WTC11 (cell line): Measurements from ENCODE around the gene FBN3.

Source experiments
- CREM ChIP-seq: sonication (generic); formaldehyde crosslinking; IDR thresholded peaks from 2 replicates; pipeline ENCODE4 v1.8.1; 2022; ENCODE audit warnings: mild to moderate bottlenecking, missing genetic modification reagents, moderate library complexity
- FOXP1 ChIP-seq: sonication (generic); formaldehyde crosslinking; IDR thresholded peaks from 2 replicates; pipeline ENCODE4 v1.8.0; 2022; ENCODE audit warnings: missing genetic modification reagents, mild to moderate bottlenecking, moderate library complexity, borderline replicate concordance
- NR1H2 ChIP-seq: sonication (generic); formaldehyde crosslinking; IDR thresholded peaks from 2 replicates; pipeline ENCODE4 v1.9.0; 2021; ENCODE audit warnings: mild to moderate bottlenecking, moderate library complexity, missing genetic modification reagents
- NR2C2 ChIP-seq: sonication (generic); formaldehyde crosslinking; IDR thresholded peaks from 2 replicates; pipeline ENCODE4 v1.8.0; 2022; ENCODE audit warnings: mild to moderate bottlenecking, missing genetic modification reagents
- TEAD4 ChIP-seq: sonication (generic); formaldehyde crosslinking; IDR thresholded peaks from 2 replicates; pipeline ENCODE4 v1.8.0; 2022; ENCODE audit warnings: mild to moderate bottlenecking, missing genetic modification reagents
- ZNF232 ChIP-seq: sonication (generic); formaldehyde crosslinking; IDR thresholded peaks from 2 replicates; pipeline ENCODE4 v1.8.0; 2022; ENCODE audit warnings: mild to moderate bottlenecking, missing genetic modification reagents
- TF ChIP-seq, protein P1 (sequence below): sonication (generic); formaldehyde crosslinking; IDR thresholded peaks from 2 replicates; pipeline ENCODE4 v1.8.0; 2022; ENCODE audit warnings: mild to moderate bottlenecking, missing genetic modification reagents
- TF ChIP-seq, protein P2 (sequence below): fragments of 200-600 bp; IDR thresholded peaks from 2 replicates; pipeline ENCODE4 v1.8.0; 2022; ENCODE audit warnings: antibody characterized with exemption
- TF ChIP-seq, protein P3 (sequence below): sonication (generic); formaldehyde crosslinking; conservative IDR thresholded peaks from 2 replicates; pipeline ENCODE4 v1.8.1; 2023; ENCODE audit warnings: mild to moderate bottlenecking, low read depth, missing genetic modification reagents, moderate library complexity

DNA sequence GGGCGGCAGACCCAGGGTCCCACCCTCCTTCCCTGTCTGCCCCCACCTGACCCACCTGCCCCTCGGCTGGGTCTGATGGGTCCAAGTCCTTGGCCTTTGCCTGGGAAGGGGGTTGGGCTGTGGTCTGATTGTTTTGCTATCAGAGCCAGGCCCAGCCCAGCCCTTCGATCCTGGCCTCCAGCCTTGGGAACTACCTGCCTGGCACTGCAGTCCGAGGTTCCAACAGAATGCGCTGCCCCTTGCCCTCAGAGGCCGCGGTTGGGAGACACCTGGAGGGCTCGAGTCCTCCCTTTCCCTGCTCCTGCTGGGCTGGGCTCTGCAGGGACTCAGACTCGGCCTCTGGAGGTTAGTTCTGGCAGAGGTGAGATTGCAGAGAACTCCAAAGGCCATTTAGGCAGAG lies 95.2 kb downstream of the FBN3 start:
- TF ChIP-seq NR1H2 (CRISPR knock-in tag): no peak
- TF ChIP-seq, protein P1, sequence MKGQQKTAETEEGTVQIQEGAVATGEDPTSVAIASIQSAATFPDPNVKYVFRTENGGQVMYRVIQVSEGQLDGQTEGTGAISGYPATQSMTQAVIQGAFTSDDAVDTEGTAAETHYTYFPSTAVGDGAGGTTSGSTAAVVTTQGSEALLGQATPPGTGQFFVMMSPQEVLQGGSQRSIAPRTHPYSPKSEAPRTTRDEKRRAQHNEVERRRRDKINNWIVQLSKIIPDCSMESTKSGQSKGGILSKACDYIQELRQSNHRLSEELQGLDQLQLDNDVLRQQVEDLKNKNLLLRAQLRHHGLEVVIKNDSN (CRISPR knock-in tag): no peak
- no peak for TF ChIP-seq CREM (CRISPR knock-in tag)
- TF ChIP-seq FOXP1 (CRISPR knock-in tag): no peak
- TF ChIP-seq ZNF232 (CRISPR knock-in tag): no peak
- TF ChIP-seq, protein P2, sequence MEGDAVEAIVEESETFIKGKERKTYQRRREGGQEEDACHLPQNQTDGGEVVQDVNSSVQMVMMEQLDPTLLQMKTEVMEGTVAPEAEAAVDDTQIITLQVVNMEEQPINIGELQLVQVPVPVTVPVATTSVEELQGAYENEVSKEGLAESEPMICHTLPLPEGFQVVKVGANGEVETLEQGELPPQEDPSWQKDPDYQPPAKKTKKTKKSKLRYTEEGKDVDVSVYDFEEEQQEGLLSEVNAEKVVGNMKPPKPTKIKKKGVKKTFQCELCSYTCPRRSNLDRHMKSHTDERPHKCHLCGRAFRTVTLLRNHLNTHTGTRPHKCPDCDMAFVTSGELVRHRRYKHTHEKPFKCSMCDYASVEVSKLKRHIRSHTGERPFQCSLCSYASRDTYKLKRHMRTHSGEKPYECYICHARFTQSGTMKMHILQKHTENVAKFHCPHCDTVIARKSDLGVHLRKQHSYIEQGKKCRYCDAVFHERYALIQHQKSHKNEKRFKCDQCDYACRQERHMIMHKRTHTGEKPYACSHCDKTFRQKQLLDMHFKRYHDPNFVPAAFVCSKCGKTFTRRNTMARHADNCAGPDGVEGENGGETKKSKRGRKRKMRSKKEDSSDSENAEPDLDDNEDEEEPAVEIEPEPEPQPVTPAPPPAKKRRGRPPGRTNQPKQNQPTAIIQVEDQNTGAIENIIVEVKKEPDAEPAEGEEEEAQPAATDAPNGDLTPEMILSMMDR: no peak
- TF ChIP-seq TEAD4: no peak
- TF ChIP-seq, protein P3, sequence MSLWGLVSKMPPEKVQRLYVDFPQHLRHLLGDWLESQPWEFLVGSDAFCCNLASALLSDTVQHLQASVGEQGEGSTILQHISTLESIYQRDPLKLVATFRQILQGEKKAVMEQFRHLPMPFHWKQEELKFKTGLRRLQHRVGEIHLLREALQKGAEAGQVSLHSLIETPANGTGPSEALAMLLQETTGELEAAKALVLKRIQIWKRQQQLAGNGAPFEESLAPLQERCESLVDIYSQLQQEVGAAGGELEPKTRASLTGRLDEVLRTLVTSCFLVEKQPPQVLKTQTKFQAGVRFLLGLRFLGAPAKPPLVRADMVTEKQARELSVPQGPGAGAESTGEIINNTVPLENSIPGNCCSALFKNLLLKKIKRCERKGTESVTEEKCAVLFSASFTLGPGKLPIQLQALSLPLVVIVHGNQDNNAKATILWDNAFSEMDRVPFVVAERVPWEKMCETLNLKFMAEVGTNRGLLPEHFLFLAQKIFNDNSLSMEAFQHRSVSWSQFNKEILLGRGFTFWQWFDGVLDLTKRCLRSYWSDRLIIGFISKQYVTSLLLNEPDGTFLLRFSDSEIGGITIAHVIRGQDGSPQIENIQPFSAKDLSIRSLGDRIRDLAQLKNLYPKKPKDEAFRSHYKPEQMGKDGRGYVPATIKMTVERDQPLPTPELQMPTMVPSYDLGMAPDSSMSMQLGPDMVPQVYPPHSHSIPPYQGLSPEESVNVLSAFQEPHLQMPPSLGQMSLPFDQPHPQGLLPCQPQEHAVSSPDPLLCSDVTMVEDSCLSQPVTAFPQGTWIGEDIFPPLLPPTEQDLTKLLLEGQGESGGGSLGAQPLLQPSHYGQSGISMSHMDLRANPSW (CRISPR knock-in tag): no peak
- TF ChIP-seq NR2C2 (CRISPR knock-in tag): no peak
